Measurements from ENCODE around the gene MUC6.

The MUC6 gene

DNA sequence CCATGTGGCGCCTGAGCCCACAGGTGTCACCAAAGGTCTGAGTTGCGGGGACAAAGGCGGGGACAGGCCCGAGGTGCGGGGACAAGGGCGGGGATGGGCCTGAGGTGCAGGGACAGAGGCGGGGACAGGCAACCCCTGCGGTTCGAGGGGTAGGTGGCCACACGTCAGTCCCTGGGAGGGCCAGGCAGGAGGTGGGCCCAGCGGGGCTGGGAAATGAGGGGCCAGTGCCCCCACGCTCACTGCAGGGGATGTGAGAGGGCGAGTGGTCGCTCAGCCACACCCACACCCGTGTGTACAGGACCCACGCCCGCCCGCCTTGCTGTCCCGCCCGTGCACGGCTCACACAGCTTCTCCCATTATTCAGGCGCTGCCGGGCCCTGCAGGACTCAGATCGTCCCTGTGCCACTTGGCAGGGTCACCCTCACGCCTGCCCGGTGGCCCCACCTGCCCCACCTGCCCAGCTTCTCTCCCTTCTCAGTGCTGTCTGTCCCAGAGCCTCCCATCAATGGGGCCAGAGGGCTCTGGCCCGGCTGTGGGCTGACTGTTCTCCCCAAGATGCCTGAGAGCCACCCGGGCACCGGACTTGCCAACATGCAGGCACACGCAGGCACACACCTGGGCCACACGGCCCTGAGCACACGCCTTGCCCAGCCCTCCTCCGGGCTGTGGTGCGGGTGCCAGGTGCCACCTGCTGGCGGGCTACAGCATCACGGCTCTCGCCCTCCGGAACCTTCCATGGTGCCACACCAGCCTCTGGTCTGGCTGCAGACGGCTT lies 14.2 kb upstream of the MUC6 start:
- peak; percentile 86 for DNase-seq

- no peak for DNase-seq
Observed at GRCh38 chr11:1049911-1050580, 13.5 kb upstream of the MUC6 start.

DNA sequence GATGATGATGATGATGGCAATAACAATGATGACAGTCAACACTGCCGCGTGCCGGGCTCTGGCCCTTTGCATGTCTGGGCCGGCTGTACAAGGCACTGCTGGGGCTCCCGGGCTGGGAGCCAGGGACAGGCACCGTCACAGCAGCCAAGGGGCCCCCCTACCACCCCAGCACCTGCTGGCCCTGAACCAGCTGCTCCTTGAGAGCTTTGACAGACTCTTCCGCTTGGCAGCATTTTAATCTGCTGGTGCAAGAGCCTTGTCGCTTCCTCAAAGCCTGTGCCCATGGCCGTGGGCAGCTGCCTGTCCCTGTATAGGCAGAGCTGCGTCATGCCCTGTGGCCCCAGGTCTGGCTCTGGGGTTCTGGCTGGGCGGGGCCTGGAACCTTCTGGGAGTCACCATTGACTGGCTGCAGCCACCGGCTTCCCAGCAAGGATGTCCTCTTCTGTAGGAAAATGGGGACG lies 12.9 kb upstream of the MUC6 start:
- DNase-seq = peak; percentile 34

- DNase-seq = no peak
Observed at GRCh38 chr11:1049071-1049405, 12.5 kb upstream of the MUC6 start.

- no peak for DNase-seq
Observed at GRCh38 chr11:1048375-1049070, 12.0 kb upstream of the MUC6 start.

DNA sequence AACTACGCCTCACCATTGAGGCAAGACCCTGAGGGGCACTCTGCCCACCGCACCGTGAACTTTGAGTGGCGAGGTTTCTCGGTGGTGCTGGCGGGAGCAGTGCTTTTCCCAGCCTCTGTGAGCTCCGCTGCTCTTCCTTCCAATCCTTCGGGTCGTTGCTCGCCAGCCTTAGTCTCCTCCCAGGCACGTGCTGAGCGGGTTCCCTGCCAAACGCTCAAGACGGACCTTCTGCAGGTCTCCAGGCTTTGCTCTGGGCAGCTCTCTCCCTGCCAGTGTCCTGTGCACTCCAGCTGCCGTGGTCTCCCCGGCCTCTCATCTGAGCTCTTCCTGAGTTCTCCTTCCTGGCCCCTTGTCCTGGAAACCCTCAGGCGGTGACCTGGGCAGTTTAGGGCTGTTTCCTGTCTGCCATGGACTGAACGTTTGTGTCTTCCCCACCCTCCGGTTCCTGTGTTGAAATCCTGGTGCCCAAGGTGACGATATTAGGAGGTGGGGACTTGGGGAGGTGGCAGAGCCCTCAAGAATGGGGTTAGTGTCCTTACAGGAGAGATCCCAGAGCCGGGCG lies 11.2 kb upstream of the MUC6 start:
- no peak for DNase-seq

DNA sequence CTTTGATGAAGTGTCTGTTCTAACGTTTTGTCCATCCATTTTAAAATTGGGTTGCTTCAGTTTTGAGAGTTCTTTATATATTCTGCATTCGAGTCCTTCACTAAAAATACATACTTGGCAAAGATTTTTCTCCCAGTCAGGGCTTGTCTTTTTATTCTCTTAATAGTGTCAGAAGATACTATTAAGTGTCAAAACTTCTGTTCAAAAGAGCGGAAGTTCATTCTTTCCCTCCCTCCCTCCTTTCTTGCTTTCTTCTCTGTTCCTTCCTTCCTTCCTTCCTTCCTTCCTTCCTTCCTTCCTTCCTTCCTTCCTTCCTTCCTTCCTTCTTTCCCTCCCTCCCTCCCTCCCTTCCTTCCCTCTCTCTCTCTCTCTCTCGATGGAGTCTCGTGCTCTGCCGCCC lies 7.6 kb upstream of the MUC6 start:
- no peak for DNase-seq

GRCh38 chr11:1043563-1044096 lies 7.1 kb upstream of the MUC6 start:
- no peak for DNase-seq

GRCh38 chr11:1042626-1043562 lies 6.4 kb upstream of the MUC6 start:
- no peak for DNase-seq

- no peak for DNase-seq
Observed at GRCh38 chr11:1041936-1042608, 5.6 kb upstream of the MUC6 start.

DNA sequence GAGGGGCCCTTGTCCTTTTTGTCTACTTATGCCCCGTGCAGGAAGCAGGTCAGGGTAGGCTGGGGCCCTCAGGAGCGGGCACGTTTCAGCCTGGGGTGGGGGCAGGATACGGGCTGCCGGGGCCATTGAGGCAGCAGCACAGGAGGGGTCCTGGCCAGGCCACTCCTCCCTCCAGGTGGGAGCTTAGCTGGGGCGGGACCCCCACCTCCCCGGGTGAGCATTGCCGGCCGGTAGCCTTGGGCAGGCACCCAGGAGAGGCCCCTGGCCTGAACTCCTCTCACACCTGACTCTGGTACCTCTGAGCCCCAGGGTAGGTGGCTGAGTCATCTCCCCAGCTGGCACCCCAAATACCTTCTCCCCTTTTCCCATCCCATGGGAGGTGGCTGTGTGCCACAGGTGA lies 5.0 kb upstream of the MUC6 start:
- DNase-seq = no peak

GRCh38 chr11:1041149-1041467 lies 4.6 kb upstream of the MUC6 start:
- DNase-seq = no peak

- no peak for DNase-seq
Observed at GRCh38 chr11:1040428-1041148, 4.1 kb upstream of the MUC6 start.

DNA sequence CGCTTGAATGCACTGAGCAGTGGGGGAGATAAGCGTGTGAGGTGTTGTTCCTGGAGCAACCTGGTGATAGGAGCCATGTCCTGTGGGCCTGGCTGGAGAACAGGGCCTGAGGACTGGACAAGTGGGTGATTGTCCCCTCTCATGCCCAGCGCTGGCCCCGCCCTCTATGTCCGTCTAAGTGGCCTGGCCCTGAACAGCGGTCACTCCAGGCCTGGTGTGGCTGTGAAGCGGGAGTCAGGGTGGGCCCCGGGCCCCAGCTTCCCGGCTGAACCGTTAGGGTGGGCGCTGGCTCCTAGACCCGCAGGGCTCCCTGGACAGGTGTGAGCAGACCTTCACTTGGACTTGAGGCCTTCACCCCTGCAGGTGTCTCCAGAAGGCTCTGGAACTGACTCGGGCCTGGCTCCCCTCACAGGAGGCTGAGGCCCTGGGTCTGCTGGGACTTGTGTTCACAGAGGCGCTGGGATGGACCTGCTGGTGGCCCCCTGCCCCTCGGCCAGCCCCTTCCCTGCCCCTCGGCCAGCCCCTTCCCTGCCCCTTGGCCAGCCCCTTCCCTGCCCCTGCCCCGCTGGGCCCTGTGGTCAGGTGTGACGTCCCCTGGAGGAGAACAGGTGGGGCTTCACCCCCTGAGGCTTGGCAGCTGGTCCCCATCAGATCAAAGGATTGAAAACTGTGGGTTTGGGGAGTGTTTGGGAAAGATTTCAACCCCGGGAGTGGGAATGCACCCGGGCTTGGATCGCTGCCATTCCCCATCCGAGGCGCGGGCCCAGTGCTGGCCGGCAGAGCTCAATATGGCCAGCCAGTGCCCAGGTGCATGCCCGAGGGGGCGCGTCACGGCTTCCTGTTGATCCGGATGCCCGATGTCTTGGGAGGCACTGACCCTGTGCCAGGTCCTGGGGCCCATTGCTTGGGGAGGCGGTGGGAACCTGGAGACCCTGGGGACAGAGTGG lies 3.2 kb upstream of the MUC6 start:
- DNase-seq = no peak

DNA sequence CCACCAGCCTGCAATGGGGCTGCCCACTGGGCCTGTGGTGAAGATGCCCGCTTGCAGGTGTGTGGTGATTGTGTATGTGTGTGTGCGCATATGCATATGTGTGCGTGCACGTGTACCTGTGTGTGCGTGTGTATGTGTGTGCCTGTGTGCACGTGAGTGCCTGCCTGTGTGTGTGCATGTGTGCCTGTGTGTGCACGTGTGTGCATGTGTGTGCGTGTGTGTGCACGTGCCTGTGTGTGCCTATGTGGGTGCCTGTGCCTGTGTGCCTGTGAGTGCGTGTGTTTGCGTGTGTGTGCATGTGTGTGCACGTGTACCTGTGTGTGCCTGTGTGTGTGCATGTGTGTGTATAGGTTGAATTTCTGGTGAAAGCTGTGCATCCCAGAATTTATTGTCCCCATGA lies 2.4 kb upstream of the MUC6 start:
- DNase-seq = no peak

DNA sequence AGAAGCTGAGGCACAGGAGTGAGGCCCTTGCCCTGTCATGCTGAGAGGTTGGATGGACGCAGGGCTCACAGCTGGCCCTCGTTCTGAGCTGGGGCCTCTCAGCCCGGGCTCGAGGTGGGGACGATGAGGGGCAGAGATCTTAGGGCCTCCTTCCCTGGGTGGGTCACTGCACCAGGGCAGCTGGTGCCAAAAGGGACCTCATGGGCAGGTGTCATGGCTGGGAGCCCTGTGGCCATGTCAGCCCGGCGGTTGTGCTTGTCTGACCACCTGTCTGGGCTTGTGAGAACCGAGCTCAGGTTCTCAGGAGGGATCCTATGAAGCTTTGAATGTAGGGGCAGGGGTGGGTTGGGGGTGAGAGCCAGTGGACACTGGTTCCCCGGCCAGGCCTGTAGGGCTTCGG lies 1.8 kb upstream of the MUC6 start:
- DNase-seq = no peak

DNA sequence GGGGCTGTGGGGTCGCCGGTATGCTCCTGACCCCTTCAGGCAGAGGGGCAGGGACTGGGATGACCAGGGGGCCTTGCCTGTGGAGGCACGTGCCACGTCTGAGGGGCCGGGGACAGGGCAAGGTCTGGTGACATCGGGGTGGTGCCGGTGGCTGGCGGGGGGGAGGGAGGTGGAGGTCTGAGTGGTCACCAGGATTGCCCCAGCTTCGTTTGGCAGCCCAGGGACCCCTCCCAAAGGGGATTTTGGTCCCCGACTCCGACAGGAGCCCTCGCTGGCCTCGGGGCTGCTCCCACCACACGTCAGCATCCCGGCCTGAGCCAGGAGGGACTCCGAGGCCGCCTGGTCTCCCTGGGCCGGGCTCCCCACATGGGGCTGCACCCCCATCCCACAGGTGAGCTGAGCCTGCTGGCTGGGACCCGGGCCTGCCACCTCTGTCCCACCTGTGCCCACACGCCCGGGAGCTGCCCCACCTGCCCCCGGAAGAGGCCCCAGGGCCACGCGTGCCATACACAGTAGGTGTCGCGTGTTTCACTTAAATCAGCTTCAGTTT lies 1.1 kb upstream of the MUC6 start:
- no peak for DNase-seq

- no peak for DNase-seq
Observed at GRCh38 chr11:1036931-1037330, 413 bp upstream of the MUC6 start.

DNA sequence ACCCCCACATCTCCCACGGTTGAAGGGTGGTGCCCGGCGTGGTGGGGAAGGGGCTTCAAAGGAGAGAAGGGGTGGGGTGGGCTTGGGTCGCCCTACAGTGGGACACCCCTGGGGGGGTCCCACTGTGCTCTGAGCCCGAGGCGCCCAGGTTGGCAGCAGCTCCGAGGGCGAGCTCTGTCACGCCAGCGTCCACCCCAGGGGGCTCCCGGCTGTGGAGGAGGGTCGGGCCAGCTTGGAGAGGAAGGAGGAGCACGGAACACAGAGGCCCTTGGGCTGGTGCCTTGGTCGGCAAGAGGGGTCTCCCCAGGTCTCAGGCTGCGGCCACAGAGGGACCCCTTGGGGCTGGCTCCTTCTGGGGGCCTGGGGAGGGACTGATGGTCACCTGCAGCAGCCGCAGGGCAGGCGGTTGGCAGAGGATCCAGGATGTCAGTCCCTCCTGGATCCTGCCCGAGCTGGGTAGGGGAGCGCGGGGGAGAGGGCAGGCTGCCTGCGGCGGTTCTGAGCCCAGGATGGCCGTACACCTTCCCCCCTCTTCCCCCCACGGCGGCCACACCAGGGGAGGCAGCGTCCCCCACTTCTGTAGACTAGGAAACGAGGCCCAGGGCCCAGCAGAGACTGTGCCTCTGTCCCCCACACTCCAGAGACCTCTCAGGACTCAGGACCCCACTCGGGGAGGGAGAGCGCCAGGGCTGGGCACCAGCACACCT lies 788 bp downstream of the MUC6 start:
- no peak for DNase-seq
